HG03108 (cell line): Measurements from ENCODE around the gene CA14.
"Not testable (repeated sequence)": the region's sequence is repeated elsewhere in the genome, so short reads cannot be mapped to it uniquely, and the experiment has no call there.

Experiments
- ATAC-seq: cut with Tn5 transposase; IDR thresholded peaks from one replicate; pipeline ENCODE4 v1.9.1; 2021; ENCODE audit warnings: moderate library complexity; ENCODE audit not compliant: unreplicated experiment

The CA14 gene

DNA sequence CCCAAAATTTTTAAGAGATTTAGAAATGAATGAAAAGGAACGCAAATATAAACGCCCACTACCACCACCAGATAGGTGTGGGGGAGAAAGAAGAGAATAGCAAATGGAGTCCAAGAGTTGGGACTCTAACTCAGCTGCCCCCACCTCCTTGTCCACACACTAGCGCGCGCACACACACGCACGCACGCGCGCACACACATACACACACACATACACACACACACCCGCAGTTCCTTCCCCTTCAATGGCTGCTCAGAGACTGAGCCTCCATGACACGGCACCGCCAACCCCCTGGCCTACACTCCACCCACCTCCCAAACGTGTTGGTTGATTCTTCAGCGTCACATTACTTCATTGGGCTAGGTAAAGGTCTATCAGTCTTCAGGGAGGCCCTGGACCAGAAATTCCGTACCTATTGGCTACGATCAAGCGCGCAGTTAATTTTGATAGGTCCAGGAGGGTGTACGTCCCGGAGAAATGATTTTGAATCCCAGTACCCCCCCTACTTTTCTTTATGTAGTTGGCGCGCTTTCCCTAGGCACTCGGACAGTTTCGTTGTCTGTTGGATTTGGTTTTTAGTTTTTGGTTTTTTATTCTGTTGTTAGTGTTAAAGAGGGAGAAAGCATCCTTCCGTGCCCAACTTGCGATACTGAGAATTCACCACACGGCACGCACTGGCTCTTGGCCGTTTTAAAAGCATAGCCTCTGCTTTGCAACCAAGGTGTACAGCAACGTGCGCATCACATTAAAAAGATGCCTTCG lies 21.5 kb upstream of the CA14 start, which contains the start of gene ANP32E:
Gene ANP32E, minus strand, starts transcription at position 261 of the 762 bp plus-strand sequence. CDS start 326 bp downstream, outside the sequence.
- ATAC-seq, result peak; percentile 73

DNA sequence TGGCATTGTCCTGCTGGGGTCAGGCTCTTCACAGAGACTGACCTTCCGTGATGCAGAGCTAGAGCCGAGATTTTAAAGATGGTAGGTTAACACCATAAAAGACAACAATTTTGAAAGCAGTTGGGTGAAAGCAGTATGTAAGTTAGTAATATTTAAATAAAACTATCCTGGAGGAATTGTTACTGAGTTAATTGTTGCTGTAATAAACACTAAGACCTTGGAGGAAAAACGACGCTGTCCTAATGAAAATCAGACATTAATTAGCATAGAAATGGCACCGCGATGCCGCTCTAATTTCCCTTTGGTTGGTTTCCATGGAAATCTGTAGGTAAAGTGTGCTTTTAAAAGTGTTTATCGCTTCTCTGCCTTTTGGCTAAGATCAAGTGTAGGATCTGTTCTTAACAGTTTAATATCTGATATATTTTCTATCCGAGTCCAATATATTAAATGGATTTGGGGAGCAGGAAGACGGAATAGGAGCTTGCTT lies 20.9 kb upstream of the CA14 start:
- no peak for ATAC-seq

DNA sequence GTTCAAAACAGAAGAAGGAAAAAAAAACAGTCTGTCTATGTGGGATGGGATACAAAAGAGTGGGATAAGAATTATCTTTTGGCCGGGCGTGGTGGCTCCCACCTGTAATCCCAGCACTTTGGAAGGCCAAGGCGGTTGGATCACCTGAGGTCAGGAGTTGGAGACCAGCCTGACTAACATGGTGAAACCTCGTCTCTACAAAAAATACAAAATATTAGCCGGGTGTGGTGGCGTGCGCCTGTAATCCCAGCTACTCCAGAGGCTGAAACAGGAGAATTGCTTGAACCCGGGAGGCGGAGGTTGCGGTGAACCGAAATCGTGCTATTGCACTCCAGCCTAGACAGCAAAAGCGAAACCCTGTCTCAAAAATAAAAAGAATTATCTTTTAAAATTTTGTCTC lies 20.4 kb upstream of the CA14 start:
- ATAC-seq, result not testable (repeated sequence)

DNA sequence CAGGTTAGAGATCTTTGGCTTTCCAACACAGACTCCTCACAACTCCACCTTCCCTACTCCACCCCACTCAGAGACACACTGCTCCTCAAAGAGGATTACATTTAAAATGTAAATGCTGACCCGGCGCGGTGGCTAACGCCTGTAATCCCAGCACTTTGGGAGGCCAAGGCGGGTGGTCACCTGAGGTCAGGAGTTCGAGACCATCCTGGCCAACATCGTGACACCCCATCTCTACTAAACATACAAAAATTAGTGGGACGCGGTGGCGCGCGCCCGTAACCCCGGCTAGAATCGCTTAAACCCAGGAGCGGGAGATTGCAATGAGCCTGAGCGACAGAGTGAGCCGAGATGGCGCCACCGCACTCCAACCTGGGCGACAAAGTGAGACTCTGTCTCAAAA lies 19.8 kb upstream of the CA14 start:
- no peak for ATAC-seq

DNA sequence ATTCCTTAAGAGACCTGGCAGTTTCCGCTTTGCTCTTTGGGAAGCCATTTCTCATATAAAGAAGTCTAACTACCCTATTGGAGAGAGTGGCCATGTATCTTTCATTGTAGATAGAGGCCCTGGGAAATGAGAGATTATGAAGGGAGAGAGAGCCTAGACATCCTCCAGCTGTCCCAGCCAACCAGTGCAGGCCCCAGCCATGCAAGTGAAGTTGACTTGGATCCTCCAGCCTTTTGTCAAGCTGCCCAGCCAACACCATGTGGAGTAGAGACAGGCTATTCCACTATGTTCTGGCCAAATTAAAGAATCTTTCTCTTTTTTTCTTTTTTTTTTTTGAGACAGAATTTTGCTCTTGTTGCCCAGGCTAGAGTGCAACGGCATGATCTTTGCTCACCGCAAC lies 14.6 kb upstream of the CA14 start:
- ATAC-seq, result no peak

DNA sequence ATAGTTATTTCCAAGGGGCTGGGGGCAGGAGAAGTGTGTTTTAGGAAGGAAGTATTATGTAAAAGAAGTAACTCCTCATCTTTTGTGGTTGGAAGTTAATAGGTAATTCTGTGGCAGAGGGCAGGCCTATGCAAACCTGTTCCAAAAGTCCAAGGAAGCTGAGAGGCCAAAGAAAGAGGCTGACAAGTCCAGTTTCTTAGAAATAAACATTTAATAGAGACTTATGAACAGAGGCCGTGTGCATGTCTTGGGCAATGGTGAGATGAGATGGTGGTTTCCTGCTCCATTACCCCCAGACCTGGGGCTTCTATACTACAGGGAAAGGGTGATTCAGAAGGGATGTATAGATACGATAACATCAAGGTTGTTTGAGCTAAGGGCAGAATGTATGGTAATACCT lies 7.6 kb upstream of the CA14 start:
- ATAC-seq, result no peak

DNA sequence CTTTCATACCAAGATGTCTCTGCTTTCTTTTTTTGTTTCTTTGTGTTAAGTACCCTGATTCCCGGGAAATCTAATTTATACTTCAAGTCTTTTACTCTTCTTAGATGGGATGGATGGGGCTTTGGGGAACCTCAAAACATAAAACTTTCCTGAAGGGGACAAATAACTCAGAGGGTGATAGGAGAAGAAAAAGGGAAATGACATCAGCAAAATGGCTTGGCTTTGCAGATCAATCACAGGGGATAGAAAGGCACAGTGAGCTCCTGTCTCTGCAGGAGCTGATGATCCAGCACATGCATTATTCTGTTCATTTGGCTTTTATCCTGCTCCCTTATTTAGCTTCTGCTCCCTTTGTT lies 1.4 kb upstream of the CA14 start:
- ATAC-seq, result peak; percentile 10

DNA sequence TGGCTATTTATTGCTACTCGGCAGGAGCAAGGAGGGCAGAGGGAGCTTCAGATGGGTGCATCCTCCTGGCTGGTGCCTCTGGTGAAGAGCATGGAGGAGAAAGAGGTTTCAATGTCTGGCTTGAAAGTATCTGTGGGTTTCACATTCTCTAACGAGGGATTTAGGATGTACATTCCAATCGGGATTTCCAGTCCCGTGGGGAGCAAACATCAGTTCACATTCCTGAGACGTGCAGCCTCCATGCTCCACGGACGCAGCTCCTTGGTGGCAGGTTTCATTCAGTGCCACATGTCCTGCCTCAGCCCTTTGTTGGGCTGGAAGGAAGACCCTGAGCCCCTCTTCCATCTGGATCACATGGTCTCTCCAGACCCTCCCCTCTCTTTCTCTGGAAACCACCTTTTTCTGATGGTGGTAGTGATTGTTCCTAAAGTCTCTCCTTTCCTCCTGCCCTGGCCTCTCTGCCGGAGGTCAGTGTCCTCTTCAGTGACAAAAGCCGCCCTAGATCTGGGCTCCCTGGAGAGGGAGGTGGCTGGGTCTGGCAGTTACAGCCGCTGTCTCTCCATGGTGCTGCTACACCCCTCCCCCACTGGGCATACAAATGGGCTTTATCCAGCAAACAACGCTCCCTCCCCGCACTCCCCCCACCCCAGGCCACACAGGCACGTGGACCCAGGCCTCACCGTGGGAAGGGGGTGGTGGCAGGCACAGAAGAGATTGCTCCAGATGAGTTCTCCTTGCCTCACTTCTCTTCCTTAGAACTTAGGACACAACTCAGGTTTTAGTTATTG lies 826 bp upstream of the CA14 start:
- ATAC-seq, result no peak

DNA sequence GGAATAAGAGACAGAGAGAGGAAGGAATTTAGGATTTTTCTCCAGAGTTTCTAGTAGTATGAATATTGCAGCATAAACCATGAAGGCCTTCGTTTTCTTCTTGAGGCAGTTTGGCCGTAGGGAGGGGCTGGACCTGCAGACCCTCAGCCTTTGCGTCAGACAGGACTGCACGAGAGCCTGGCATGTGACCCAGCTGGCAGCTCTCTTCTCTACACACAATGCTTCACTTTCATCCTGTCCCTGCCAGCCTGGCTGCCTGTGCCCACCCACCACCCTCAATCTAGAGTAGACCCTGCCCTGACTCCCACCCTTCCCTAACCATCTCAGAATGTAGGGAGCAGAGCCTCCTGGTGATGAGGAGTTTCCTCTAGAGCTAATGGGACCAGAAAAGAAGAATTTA lies 1.6 kb downstream of the CA14 start:
- ATAC-seq, result no peak

DNA sequence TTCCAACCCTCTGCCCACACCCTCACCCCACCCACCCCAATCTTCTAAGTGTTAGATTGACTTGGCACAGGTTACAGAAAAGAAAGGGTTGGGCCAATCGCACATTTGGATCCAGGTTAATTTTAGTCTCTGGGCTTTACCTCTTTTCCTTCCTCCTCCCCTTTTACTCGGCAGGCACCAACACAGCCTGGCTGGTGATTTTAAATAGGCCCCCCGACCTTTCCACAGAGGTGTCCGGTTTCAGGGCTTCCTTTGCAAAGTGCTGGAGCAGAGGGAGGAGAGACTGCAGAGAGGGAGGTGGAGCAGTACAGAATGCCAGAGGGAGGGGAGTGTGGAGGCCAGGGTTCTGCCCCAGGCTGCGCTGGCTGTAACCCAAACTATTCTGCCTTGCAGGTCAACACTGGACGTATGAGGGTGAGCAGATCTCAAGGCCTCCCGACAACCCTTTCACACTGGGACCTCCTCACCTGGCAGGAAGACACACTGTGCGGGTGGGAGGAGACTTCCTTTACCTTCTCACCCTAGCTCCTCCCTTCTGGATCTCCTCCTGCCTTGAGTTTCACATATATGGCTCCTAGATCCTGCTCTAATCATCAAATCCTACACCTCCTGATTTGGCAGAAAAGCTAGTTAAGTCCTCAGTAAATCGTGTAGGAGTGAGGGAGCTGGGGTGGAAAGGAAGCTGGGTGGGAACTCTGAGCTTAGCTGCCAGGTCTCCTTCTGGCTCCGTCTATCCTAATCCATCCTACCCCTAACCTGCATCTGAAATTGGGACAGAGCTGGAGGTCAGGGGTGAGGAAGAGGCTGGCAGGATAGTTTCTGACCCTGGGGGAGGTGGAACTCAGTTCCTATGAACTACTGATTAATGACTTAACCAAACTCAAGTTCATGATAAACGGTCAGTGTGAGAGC lies 2.4 kb downstream of the CA14 start:
- no peak for ATAC-seq

DNA sequence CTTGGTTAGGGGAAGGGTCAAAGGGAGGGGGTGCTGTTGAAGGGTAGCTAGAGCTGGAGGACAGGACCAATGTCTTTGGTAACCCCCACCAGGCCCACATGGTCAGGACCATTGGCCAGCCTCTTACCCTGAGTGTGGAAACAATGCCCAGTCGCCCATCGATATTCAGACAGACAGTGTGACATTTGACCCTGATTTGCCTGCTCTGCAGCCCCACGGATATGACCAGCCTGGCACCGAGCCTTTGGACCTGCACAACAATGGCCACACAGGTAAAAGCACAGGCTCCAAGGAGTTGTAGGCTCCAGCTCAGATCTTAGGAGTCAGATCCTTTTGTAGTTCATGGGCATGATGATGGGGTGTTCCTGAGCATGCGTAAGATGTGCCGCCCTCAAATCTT lies 3.8 kb downstream of the CA14 start:
- no peak for ATAC-seq

DNA sequence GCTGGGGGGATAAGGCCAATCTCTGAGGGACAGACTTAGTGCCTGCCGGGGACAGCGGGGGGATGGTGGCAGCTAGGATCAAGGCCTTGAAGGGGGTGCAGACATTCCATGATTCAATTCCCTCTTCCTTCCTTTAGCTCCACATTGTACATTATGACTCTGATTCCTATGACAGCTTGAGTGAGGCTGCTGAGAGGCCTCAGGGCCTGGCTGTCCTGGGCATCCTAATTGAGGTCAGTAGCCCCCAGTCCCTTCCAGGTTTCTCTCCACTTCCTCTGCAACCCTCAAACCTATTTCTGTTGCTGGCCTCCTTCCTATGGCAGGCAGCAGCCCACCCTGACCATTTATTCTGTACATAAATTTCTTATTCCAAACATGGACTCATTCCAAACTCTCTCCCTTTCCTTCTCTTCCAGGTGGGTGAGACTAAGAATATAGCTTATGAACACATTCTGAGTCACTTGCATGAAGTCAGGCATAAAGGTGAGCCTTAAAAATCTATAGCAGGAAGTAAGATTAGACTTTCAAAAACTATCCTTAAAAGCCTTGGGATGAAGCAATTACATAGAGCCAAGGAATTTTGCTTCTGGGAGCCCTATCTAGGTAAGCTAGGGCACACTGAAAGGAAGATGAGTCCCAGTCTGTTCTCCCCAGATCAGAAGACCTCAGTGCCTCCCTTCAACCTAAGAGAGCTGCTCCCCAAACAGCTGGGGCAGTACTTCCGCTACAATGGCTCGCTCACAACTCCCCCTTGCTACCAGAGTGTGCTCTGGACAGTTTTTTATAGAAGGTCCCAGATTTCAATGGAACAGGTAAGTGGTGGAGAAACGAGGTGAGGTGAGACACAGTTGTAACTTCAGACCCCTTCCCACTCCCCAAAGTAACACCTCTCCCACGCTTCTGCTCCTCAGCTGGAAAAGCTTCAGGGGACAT lies 5.1 kb downstream of the CA14 start:
- no peak for ATAC-seq

DNA sequence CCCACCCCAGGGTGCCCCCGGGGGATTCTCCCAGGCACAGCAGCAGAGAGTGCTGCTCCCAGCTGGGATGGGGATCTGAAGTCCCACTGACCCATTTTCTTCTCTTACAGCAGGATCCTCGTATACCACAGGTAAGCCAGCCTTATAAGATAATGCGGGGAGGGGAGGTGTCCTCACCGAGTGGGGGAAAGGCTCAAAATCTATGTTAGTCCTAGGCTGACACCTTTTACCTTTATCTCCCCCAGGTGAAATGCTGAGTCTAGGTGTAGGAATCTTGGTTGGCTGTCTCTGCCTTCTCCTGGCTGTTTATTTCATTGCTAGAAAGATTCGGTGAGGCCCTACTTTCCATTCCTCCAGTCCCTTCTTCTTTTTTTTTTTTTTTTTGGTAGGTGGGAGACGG lies 6.0 kb downstream of the CA14 start:
- no peak for ATAC-seq

DNA sequence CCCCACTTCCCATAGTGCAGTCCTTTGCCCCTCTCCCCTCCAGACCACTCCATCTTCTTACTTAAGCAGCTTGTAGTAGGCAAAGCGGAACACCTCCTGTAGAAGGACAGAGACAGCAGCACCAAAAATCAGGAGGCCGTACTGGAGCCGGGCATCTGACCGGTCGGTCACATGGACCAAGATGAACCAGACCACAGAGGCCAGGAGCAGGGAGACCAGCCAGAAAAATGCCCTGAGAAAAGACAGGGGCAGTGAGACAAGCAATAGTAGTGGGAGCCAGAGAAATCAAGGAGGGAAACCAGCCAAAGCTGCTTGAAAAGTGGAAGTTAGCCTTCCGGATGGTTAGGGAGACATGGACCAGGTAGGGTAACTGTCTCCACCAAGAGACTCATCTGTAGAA lies 10.3 kb downstream of the CA14 start:
- no peak for ATAC-seq

DNA sequence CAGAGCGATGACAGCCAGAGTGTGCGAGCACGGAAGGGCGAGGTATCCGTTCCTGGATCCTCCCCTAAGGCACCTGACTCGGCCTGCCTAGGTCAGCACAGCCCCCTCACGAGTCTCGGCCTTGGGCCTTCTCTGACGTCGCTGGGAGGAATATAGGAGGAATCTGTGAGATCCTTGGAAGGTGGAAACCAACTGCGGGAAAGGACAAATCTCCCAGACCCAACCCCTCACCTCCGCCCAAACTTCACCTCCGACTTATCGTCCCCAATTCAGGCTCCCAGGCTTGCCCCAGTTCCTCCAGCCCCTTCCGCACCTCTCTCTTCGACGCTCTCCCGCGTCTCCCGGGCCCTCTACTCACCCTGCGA lies 10.7 kb downstream of the CA14 start:
- ATAC-seq, result no peak

DNA sequence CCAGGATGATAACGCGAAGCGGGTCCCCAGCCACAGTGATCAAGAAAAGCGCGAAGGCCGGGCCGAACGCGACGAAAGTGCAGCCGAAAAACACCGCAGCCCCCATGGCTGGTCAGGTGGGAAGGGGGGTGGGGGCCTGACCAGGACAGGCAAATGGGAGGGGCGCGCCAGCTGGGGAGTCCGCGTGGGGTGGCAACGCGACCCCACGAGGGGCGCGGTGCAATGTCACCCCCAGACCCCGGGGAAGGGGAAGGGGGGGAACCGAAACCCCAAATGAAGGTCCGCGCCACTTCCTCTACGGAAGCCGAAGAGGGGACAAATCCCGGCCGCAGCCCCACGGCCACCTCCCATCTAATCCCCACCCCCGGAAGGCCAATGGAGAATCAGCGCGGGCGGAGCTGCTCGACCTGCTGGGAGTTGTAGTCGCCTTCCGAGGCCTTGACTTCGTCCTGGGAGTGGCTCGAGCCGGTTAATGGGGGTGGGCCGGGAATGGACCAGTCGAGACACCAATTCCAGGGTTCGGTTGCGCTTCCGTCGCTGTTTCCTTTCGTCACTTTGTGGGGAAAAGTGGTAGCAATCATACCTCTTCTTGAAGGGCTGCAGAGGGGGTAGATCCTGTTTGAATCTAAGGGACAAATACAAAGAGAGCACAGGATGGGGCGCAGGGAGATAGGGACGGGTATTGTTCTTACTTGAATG lies 11.3 kb downstream of the CA14 start, which contains the start of gene APH1A:
Gene APH1A, minus strand, starts transcription at position 312 of the 699 bp plus-strand sequence. Its CDS starts 206 bp downstream, at position 106.
- ATAC-seq, result peak; percentile 94

DNA sequence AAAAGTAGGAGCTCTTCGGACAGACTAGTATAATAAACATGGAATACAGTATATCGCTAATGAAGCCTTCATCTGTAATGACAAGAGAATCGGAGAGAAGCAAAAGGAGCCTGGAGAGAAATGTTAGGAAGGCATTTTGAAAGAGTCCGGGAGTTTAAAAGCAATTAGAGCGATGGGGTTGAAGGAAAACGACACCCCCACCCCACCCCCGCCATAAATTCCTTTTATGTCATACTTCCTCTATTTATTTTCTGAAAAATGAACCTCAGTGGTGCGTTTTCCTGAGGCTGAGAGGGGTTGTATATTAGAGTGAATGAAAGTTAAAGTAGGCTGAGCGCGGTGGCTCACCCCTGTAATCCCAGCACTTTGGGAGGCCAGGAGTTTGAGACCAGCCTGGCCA lies 11.9 kb downstream of the CA14 start:
- no peak for ATAC-seq

DNA sequence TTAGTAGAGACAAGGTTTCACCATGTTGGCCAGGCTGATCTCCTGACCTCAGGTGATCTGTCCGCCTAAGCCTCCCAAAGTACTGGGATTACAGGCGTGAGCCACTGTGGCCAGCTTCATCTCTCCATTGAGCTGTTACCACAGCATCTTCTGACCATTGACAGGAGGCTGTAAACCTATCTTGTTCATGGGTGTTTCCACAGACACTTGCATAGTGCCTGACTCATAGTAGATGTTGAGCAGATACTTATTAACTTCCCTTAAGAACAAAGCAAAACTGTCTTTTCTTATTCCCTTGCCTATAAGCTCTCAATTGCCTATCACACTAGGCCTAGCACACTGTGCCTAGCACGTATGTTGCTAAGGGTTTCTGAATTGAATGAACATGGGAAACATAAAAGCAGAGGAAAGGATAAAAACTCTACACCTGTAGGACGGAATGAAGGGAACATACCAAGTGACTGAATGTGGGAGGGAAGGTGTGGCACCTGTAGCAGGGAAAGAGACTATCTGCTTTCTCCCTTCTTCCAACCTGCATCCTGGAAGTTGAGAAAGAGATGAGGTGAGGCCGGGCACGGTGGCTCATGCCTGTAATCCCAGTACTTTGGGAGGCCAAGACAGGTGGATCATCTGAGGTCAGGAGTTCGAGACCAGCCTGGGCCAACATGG lies 13.9 kb downstream of the CA14 start:
- ATAC-seq, result no peak

DNA sequence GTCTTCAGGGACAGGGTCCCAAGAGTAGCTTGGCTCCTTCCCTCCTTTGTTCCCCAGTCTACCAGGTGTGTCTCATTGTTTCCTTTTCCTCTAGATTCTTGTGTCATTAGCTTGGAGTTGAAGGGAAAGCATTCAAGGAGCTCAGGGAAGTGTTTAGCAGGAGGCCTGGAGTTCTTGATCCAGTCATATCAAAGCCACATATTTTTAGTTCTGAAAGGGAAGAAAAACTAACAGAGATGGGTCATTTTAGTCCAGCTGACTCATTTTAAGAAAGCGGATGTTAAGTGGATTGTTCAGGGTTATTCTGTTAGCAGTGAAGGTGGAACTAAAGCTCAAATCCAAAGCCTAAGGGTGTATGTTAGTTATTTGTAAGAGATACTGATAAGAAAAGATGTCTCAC lies 15.7 kb downstream of the CA14 start:
- ATAC-seq, result no peak
